GM04503 (cell line): Measurements from ENCODE around the gene FBXO45.
"Not testable (repeated sequence)": the region's sequence is repeated elsewhere in the genome, so short reads cannot be mapped to it uniquely, and the experiment has no call there.

Source experiments
- DNase-seq: peaks from one replicate; pipeline ENCODE4 v3.0.0-alpha.2; 2012; ENCODE audit warnings: low read depth

Gene FBXO45

DNA sequence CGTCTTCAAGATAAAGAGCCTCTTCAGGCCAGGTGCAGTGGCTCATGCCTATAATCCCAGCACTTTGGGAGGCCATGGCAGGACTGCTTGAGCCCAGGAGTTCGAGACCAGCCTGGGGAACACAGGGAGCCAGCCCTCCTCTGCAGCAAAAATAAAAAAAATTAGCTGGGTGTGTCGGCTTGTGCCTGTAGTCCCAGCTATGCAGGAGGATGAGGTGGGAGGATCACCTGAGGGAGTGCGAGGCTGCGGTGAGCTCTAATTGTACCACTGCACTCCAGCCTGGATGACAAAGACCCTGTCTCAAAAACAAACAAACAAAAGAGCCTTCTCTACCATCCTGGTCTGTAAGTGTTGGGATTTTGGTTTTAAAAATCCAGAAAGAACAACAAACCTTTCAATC is 11.2 kb upstream of the FBXO45 start:
- no peak for DNase-seq

DNA sequence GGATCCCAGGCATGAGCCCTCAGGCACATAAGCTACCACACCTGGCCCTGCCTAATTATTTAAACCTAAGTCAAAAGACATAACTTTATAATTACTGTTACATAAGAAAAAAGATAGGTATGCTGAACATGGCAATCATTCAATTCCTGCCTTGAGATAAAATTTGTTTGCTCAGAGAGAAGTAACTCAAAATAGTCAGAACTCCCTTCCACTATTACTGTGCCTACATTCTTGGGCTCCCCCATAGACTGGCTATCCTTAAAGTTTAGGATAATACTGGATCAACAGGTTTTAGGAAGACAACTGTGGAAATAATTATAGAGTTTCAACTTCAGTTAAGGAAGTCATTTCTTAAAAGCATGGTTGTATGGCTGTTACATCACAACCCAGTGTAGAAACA is 10.0 kb upstream of the FBXO45 start:
- DNase-seq, result no peak

DNA sequence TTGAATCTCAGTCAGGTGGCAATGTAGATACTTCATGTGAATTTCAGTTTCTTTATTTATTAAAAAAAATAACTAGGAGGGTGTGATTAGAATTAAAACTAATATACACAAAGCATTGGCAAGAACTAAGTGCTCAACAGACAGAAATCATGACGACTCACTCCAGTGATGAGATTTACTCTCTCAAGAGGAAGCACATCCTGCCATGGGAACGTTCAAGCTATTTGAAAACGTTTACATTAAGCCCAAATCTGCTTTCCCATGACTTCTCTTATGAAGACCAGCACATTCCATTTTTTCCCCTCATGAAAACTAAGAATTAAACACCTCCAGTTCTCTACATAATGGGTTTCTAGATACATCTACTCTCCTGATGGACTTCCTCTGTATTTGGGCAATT is 8.6 kb upstream of the FBXO45 start:
- no peak for DNase-seq

DNA sequence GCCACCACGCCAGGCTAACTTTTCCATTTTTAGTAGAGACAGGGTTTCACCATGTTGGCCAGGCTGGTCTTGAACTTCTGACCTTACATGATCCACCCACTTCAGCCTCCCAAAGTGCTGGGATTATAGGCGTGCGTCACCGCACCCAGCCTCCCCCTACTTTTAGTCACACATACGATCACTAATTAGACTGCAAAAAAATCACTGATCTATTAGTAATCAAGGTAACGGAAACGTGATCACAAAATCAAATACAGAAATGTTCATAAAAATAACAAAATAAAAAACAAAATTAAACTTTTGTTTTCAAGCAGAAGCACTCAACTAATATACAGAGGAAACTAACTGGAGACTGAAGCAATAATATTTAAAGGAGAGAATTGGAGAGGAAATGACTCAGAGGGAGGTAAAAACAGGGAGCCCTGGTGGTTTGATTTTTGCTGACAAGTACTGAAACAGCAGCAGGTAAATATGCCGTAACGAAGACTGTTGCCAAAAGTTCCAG is 4.7 kb upstream of the FBXO45 start:
- no peak for DNase-seq

DNA sequence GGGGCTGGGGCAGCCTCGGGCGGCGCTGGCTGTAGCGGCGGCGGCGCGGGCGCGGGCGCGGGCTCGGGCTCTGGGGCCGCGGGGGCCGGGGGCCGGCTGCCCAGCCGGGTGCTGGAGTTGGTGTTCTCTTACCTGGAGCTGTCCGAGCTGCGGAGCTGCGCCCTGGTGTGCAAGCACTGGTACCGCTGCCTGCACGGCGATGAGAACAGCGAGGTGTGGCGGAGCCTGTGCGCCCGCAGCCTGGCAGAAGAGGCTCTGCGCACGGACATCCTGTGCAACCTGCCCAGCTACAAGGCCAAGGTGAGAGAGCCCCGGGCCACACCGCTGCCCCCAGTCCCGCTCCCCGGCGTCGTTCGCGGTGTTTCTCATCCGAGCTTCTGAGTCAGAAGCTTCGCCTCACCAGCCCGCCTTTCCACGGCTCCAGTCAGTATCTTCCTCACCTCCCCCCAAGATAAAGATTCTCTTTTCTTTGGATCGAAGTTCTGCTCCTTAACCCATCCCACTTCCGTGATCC is 600 bp downstream of the FBXO45 start:
- no peak for DNase-seq

DNA sequence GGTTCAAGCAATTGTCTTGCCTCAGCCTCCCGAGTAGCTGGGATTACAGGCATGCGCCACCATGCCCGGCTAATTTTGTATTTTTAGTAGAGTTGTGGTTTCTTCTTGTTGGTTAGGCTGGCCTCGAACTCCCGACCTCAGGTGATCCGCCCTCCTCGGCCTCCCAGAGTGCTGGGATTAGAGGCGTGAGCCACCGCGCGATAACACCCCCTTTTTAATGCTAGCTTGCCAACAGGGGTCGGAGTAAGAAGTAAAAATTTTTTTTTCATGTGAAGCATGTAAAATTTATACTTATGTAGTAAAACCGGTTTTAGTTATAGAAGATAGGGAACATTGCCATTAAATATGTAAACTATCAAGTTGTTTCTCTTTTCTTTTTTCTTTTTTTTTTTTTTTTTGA is 1.9 kb downstream of the FBXO45 start:
- not testable (repeated sequence) for DNase-seq

DNA sequence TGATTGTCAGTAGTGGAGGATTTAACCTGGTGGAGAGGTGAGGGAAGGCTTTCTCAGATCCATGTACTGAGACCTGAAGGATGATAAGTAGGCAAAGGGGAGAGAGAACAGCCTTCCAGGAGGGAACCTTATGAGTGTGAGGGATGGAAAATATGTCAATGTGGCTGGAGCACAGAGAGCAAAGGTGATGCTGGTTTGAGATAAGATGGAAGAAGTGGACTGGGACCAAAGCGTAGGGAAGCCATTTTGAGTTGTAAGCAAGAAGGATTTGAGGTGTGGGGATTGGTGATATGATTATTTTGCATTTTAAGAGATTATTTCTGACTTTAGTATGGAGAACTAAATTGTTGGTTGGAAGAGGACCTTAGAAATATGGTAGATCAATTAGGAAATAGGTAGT is 3.9 kb downstream of the FBXO45 start:
- no peak for DNase-seq

DNA sequence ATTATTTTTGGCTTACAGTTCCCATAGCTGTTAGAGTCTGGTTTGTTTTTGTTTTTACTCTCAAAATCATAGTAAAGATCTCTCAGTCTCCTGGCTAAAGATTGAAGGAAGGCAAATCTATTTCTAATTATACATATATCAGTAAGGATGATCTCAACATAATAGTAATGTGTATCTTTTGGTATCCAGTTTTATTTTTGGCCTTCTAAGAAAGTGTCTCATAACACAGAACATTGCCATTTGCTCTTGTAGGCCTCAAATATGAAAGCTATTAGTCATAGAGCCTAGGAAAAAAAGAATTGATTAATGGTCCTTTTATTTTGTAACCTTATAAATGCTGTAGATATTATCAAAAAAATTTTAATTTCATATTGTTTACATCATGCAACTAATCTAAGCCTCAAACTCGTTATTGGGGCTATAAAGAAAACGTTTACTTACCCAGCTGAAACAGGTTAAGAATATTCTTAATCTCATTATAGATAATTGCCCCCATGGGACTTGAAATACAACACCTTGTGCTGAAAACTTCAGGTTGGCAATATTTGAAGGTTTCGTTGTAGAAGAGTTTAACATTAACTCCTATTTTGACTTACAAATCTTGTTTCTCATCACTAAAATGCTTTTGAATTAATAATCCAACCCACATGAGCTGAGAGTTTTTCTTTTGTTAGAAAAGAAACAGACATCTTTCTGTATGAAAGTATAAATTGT is 16.7 kb downstream of the FBXO45 start:
- DNase-seq, result no peak

DNA sequence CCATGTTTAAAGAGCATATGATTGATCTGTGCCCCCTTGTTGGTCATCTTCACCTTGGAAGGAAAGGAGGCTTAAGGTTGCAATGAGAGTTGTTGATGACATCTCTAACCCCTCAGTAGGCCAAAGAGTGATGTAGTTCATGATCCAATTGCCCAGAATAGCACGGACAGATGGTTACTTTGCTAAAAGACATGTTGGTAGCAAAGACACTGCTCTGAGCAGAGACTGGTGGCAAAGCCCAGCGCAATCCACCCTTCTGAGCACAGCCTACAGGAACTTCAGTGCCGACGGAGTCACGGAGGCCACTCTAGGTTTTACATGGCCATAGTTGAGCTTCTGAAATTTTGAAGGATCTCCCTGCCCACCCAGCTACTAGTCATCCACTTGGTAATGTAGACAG is 21.8 kb downstream of the FBXO45 start:
- no peak for DNase-seq

DNA sequence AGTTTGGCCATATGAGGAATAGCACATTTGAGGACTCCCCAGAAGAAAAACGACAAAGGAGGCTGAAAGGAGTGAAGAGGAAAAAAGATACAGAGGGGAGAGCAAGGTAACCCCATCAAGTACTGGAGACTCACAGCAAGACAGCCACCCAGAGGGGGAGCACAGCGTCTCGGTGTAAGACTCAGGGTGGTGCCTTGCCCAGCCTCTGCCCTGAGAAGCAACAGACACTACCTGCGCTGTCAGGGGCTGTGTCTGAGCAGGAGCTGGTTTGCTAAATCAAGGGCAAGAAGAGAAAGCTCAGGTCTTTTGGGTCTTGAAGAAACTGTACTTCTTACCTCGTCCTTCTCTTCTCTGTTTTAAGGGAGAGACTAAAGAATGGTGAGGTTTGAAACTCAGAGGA is 27.9 kb downstream of the FBXO45 start:
- DNase-seq, result no peak

DNA sequence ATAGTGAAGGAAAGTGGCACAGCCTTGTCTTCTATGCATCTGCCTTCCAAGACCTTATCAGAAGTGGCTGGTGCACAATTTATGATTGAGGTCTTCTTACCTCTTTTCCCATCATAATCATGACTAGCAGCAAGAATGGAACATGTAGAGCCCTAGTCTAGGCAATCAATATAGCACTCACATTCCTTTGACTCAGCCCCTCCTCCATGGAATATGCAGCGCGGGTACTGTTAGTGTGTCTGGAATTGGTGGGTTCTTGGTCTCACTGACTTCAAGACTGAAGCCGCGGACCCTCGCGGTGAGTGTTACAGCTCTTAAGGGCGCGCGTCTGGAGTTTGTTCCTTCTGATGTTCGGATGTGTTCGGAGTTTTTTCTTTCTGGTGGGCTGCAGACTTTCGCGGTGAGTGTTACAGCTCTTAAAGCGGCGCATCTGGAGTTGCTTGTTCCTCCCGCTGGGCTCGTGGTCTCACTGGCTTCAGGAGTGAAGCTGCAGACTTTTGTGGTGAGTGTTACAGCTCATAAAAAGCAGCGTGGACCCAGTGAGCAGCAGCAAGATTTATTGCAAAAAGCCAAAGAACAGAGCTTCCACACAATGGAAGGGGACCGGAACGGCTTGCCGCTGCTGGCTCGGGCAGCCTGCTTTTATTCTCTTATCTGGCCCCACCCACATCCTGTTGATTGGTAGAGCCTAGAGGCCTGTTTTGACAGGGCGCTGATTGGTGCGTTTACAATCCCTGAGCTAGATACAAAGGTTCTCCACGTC is 29.7 kb downstream of the FBXO45 start:
- not testable (repeated sequence) for DNase-seq

DNA sequence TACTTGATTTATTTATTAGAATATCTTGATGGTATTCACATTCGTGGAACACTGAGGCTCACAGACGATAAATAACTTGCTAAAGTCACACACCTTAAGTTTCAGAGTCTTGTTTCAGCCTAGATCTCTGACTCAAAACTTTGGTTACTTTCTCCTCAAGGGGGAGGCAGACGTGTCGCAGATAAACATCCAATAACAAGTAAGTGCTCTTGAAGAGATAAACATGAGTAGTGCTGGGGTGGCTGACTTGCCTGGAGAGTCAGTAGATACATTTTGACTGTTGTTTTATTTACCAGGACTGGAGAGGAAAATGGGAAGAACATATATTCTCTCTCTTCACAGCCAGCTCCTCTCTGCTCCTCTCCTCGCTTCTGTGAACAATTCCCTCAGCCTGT is 31.3 kb downstream of the FBXO45 start:
- no peak for DNase-seq

DNA sequence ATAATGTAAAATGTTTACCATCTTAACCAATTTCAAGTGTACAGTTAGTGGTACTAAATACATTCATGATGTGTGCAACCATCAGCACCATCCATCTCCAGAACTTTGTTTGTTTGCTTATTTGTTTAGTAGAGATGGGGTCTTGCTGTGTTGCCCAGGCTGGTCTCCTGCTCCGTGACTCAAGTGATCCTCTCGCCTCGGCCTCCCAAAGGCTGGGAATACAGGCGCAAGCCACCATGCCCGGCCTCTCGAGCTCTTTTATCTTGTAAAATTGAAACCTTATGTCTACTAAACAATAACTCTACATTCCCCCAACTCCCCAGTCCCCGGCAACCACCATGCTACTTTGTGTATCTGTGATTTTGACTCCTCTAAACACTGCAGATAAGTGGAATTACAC is 31.9 kb downstream of the FBXO45 start:
- DNase-seq, result no peak

DNA sequence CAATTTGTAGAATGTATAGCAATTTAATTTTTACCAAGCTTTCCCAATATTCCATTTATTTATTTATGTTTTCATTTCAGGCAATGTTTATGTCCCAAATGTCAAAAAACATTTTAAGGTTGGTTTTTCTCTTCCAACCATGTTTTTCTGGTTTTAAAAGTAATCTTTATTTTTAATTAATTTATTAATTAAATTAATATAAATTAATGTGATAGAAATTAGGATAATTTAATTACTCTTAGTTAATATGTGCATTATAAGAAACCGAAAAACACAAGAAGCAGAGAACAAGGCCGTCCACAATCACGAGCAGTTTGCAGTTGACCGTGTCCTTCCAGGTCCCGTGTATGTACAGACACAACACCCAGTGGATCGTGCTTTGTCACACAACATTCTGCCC is 34.2 kb downstream of the FBXO45 start:
- no peak for DNase-seq

DNA sequence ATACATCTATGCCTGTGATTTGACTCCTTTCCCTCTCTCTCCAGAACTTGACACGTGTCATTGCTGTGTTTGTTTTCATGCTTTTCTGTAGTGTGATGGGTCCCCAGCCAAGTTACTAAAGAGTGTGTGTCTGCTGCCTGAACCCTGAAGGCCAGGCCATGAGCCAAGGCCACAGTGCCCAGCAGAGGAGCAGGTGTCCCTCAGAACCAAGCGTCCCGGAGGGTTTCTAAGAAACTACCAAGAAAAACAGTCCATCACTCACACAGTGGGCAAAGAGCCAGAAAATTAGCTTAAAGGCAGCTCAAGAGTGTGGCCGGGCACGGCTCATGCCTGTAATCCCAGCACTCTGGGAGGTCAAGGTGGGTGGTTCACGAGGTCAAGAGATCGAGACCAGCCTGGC is 35.2 kb downstream of the FBXO45 start:
- DNase-seq, result no peak

DNA sequence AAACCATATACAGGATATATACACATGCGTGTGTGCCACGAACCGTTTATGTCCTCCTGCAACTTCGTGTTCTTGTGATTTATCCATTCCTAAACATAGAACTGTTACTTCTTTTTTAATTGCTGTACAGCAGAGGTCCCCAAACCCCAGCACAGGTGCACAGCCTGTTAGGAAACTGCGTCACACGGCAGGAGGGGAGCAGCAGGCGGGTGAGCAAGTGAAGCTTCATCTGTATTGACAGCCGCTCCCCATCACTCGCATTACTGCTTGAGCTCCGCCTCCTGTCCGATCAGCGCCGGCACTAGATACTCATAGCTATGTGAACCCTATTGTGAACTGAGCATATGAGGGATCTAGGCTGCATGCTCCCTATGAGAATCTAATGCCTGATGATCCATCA is 36.1 kb downstream of the FBXO45 start:
- no peak for DNase-seq

DNA sequence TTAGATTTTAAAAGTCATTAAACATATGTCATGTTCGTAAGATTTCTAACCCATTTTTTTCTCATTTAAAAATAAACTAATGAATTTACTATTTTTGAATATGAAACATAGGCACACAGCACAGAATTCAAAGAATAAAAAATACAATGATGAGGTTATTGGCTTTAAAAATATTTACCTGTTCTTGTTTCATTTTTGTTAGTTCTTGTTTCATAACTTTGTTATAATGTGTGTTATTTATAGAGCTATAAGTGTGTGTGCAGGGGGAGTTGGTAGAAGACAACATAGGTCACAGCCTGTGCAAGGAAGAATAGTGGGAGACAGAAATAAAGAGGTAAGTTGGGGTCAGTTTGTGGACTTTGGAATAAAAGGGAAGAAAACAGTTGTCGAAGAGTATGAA is 40.2 kb downstream of the FBXO45 start:
- DNase-seq, result no peak

DNA sequence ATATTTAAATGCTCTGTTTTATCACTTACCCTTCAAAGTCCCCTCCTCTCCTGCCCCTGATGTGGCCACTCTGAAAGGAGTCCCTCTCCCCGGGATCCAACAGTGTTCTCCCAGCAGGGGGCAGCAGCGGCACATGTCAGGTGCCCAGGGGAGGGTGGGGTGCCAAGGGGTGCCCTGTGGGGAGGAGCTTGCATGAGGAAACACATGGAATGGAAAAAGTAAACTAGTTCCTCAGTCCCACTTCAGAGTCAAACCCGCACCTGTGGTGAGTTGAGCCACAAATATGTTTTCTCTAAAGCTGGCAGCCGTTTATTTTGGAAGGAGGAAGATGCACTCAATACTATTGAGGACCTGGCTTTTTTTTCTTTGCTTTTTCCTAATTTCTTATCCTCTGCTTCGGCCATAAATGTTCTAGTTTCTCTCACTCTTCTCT is 40.9 kb downstream of the FBXO45 start:
- DNase-seq, result no peak

DNA sequence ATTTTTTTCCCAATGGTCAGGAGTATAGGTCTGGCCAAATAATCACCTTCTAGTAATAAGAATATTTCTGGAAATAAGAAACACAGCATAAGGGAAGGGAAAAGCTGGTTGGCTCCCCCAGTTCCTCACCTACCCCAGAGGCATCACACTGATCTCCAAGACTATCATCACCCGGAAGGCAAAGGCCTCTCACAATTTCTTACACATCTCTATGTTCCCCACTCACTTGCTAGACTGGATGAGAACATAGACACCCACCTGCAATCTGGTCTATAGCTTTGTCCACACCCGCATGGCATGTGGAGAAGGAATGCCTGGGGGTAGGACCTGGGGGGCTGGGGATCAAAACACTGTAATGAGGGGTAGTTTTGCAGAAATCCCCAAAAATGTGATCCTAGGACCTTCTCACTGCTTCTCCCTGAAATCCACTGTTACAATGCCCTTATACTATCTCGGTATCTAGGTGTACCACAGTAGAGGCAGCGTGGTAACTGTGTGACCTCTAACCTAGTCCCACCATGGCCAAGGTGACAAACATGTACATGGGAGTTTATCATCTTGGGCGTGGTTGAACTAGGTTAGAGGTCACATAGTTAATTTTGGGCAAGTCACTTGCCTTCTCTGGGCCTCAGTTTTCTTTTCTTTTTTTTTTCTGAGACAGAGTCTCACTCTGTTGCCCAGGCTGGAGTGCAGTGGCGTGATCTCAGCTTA is 41.5 kb downstream of the FBXO45 start:
- no peak for DNase-seq

DNA sequence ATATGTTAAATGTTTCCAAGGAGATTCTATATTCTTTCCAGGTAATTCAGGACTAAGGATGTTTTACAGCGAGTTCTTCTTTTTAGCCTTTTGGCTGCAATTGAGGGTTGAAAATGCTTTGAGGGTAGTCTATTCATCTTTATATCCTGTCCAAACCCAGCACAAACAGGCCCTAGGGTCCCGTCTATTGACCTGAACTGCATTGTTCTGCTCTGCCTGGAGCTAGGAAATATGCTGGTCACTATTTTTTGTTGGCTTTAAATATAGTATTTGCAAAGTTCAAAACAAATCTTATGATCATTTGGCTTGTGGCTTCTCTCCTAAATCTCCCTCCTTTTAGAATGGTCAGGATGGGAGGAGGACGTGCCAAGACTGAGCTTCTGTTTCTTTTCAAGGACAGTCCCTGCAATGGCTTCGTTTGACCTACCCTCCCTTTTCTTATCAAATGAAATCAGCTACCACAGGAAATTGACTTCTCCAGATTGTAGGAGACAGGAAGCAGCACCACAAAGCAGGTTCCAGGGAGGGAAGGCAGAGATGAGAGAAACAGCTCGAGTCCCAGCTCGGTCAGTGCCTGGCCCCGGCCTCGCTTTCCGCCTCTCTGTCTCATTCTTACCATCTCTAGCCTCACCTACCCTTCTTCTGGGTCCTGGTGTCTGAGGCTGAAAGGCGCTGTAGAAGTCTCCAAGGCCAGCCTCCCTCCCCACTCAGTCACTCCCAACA is 43.5 kb downstream of the FBXO45 start:
- no peak for DNase-seq

DNA sequence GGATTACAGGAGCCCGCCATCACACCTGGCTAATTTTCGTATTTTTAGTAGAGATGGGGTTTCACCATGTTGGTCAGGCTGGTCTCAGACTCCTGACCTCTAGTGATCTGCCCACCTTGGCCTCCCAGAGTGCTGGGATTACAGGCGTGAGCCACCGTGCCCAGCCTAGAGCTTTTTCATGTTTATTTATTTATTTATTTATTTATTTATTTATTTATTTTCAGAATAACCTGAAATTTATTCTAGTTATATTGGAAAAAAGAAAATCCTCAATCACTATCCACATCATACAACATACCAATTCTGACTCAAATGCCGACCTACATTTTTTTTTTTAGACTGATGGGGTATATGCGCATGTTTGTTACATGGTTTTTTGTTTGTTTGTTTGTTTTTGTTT is 46.8 kb downstream of the FBXO45 start:
- not testable (repeated sequence) for DNase-seq

DNA sequence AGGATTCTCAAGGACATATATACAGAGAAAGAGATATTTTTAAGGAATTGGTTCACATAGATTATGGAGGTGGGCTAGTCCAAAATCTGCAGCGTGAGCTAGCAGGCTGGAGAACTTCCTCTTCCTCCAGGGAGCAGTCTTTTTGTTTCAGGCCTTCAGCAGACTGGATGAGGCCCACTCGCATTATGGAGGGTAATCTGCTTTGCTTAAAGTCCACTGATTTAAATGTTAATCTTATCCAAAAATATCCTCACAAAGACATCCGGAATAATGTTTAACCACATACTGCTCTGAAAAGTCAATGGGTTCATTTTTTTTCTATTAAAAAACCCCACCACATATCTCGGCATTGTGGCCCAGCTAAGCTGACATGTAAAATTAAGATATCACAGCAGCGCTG is 48.8 kb downstream of the FBXO45 start:
- DNase-seq, result no peak
